ENCODE data around the gene FCHSD2.

The FCHSD2 gene

DNA sequence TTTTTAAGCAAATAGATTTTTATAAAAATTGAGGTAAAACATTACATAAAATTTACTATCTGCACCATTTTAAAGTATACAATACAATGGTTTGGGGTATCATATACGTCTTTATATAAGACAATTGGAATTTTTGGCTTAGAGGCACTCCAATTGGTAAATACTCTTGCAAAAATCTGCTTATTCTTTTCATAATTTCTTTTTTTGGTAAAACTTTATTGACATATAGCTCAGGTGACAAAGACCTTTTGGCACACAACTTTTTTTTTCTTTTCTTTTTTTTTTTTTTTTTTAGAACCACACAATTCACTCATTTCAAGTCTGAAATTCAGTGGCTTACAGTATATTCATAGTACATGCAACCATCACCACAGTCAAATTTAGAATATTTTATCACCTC, 270.1 kb downstream of the FCHSD2 start:
- H3K4me3 ChIP-seq (ENCODE audit: low read length): no peak overlapping the region
- H3K56ac ChIP-seq (ENCODE audit: low read length): no peak overlapping the region
- no peaks in the 10 kb centered on the region for H3K79me2 ChIP-seq (ENCODE audit: control insufficient read depth, insufficient read depth, low read length)
- no peak overlapping the region for H3K4me2 ChIP-seq (ENCODE audit: low read length)
- DNase-seq: no peak
- no peak overlapping the region for H4K5ac ChIP-seq (ENCODE audit: low read length)
- no peaks in the 10 kb centered on the region for H3K36me3 ChIP-seq (ENCODE audit: control insufficient read depth, insufficient read depth, low read length)
- no peaks in the 10 kb centered on the region for H3K79me1 ChIP-seq (ENCODE audit: low read length)
- no peak overlapping the region for H3K4ac ChIP-seq (ENCODE audit: low read depth, low read length)
- H4K8ac ChIP-seq (ENCODE audit: low read depth, low read length): no peak overlapping the region
- no peak overlapping the region for H3K9ac ChIP-seq (ENCODE audit: low read length)
- no peaks in the 10 kb centered on the region for H3K27me3 ChIP-seq (ENCODE audit: insufficient read depth, low read length, poor library complexity)
- H2AK5ac ChIP-seq (ENCODE audit: low read length): no peak overlapping the region
- no peak overlapping the region for H3K18ac ChIP-seq (ENCODE audit: low read length)
- WGBS (ENCODE audit: extremely low coverage, insufficient coverage, low lambda C conversion rate): no CpG with 5 or more reads among the region's 1 CpG
- no peak overlapping the region for H2BK120ac ChIP-seq (ENCODE audit: low read depth, low read length)
- H2BK5ac ChIP-seq (ENCODE audit: low read length): no peak overlapping the region
- H2BK15ac ChIP-seq (replicated peaks; ENCODE audit: low read depth): no peak overlapping the region
- no peak overlapping the region for H3K27ac ChIP-seq (ENCODE audit: low read depth, low read length)
- H3K23ac ChIP-seq (ENCODE audit: low read length): no peak overlapping the region
- no peaks in the 10 kb centered on the region for H3K4me1 ChIP-seq (ENCODE audit: control insufficient read depth, low read depth, low read length)

GRCh38 chr11:72871119-72871518, 271.0 kb downstream of the FCHSD2 start:
- Histone ChIP-seq H3K36me3 (ENCODE audit: control insufficient read depth, insufficient read depth, low read length) (no peaks in the 10 kb centered on the region), H4K8ac (ENCODE audit: low read depth, low read length) (no peak overlapping the region), H3K4me1 (ENCODE audit: control insufficient read depth, low read depth, low read length) (no peaks in the 10 kb centered on the region), H3K18ac (ENCODE audit: low read length) (no peak overlapping the region), H3K23ac (ENCODE audit: low read length) (no peak overlapping the region), H3K56ac (ENCODE audit: low read length) (no peak overlapping the region), H4K5ac (ENCODE audit: low read length) (no peak overlapping the region), H3K4ac (ENCODE audit: low read depth, low read length) (no peak overlapping the region), H3K79me1 (ENCODE audit: low read length) (no peaks in the 10 kb centered on the region), H3K27ac (ENCODE audit: low read depth, low read length) (no peak overlapping the region), H2BK120ac (ENCODE audit: low read depth, low read length) (no peak overlapping the region), H2BK5ac (ENCODE audit: low read length) (no peak overlapping the region), H3K79me2 (ENCODE audit: control insufficient read depth, insufficient read depth, low read length) (no peaks in the 10 kb centered on the region), H2AK5ac (ENCODE audit: low read length) (no peak overlapping the region), H3K4me2 (ENCODE audit: low read length) (no peak overlapping the region), H3K4me3 (ENCODE audit: low read length) (no peak overlapping the region), H3K9ac (ENCODE audit: low read length) (no peak overlapping the region), H3K27me3 (ENCODE audit: insufficient read depth, low read length, poor library complexity) (no peaks in the 10 kb centered on the region), H2BK15ac (replicated peaks; ENCODE audit: low read depth) (no peak overlapping the region)
- WGBS (ENCODE audit: extremely low coverage, insufficient coverage, low lambda C conversion rate): no CpG with 5 or more reads among the region's 1 CpG
- no peak for DNase-seq

DNA sequence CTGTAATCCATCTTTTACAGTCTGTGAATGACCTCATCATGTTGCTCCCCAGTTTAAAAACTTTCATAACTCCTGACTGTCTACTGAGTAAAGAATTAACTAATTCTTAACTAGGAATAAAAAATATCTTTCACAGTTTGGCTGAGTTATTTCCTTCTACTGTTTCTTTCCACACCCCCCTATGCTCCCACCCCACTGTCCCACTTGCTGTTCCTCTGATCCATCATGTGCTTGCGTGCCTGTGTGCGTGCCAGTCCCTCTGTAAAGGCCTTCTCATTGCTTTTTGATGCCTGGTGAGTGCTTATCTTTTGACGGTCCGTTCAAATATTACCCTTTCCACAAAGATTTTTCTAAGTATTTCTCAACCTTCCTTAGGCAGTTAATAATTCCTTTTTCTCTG, 272.3 kb downstream of the FCHSD2 start:
- Histone ChIP-seq H3K23ac (ENCODE audit: low read length) (no peak overlapping the region), H4K8ac (ENCODE audit: low read depth, low read length) (no peak overlapping the region), H3K36me3 (ENCODE audit: control insufficient read depth, insufficient read depth, low read length) (no peaks in the 10 kb centered on the region), H3K18ac (ENCODE audit: low read length) (no peak overlapping the region), H3K79me1 (ENCODE audit: low read length) (no peaks in the 10 kb centered on the region), H2BK5ac (ENCODE audit: low read length) (no peak overlapping the region), H3K56ac (ENCODE audit: low read length) (no peak overlapping the region), H3K4me3 (ENCODE audit: low read length) (no peak overlapping the region), H3K27me3 (ENCODE audit: insufficient read depth, low read length, poor library complexity) (no peaks in the 10 kb centered on the region), H3K27ac (ENCODE audit: low read depth, low read length) (no peak overlapping the region), H2BK120ac (ENCODE audit: low read depth, low read length) (no peak overlapping the region), H2BK15ac (replicated peaks; ENCODE audit: low read depth) (no peak overlapping the region), H3K9ac (ENCODE audit: low read length) (no peak overlapping the region), H3K4me2 (ENCODE audit: low read length) (no peak overlapping the region), H3K4ac (ENCODE audit: low read depth, low read length) (no peak overlapping the region), H4K5ac (ENCODE audit: low read length) (no peak overlapping the region), H3K79me2 (ENCODE audit: control insufficient read depth, insufficient read depth, low read length) (no peaks in the 10 kb centered on the region), H3K4me1 (ENCODE audit: control insufficient read depth, low read depth, low read length) (no peaks in the 10 kb centered on the region), H2AK5ac (ENCODE audit: low read length) (no peak overlapping the region)
- WGBS (ENCODE audit: extremely low coverage, insufficient coverage, low lambda C conversion rate): no CpG with 5 or more reads among the region's 4 CpGs
- DNase-seq: no peak

GRCh38 chr11:72867970-72868369, 274.1 kb downstream of the FCHSD2 start:
- Histone ChIP-seq H4K5ac (ENCODE audit: low read length) (no peak overlapping the region), H3K4ac (ENCODE audit: low read depth, low read length) (no peak overlapping the region)

GRCh38 chr11:72864702-72865655, 277.1 kb downstream of the FCHSD2 start:
- H3K4me3 ChIP-seq (ENCODE audit: low read length): no peak overlapping the region
- no peaks in the 10 kb centered on the region for H3K4me1 ChIP-seq (ENCODE audit: control insufficient read depth, low read depth, low read length)
- no peak overlapping the region for H2BK5ac ChIP-seq (ENCODE audit: low read length)
- H3K9ac ChIP-seq (ENCODE audit: low read length): no peak overlapping the region
- H2BK15ac ChIP-seq (replicated peaks; ENCODE audit: low read depth): no peak overlapping the region
- H3K56ac ChIP-seq (ENCODE audit: low read length): no peak overlapping the region
- H3K36me3 ChIP-seq (ENCODE audit: control insufficient read depth, insufficient read depth, low read length): no peaks in the 10 kb centered on the region
- no peak for DNase-seq
- no peak overlapping the region for H4K8ac ChIP-seq (ENCODE audit: low read depth, low read length)
- no peak overlapping the region for H3K4me2 ChIP-seq (ENCODE audit: low read length)
- no peaks in the 10 kb centered on the region for H3K79me1 ChIP-seq (ENCODE audit: low read length)
- no peak overlapping the region for H3K18ac ChIP-seq (ENCODE audit: low read length)
- no peak overlapping the region for H2AK5ac ChIP-seq (ENCODE audit: low read length)
- H3K27ac ChIP-seq (ENCODE audit: low read depth, low read length): no peak overlapping the region
- H2BK120ac ChIP-seq (ENCODE audit: low read depth, low read length): no peak overlapping the region
- no peak overlapping the region for H4K5ac ChIP-seq (ENCODE audit: low read length)
- H3K4ac ChIP-seq (ENCODE audit: low read depth, low read length): no peak overlapping the region
- H3K79me2 ChIP-seq (ENCODE audit: control insufficient read depth, insufficient read depth, low read length): no peaks in the 10 kb centered on the region
- no peak overlapping the region for H3K23ac ChIP-seq (ENCODE audit: low read length)
- H3K27me3 ChIP-seq (ENCODE audit: insufficient read depth, low read length, poor library complexity): no peaks in the 10 kb centered on the region
- no CpG with 5 or more reads among the region's 5 CpGs for WGBS (ENCODE audit: extremely low coverage, insufficient coverage, low lambda C conversion rate)

More at GRCh38 chr11:72867970-72868369, 274.1 kb downstream of the FCHSD2 start:
- H2BK5ac ChIP-seq (ENCODE audit: low read length): no peak overlapping the region
- no CpG with 5 or more reads among the region's 5 CpGs for WGBS (ENCODE audit: extremely low coverage, insufficient coverage, low lambda C conversion rate)
- H3K79me1 ChIP-seq (ENCODE audit: low read length): no peaks in the 10 kb centered on the region
- H3K4me2 ChIP-seq (ENCODE audit: low read length): no peak overlapping the region
- H3K4me3 ChIP-seq (ENCODE audit: low read length): no peak overlapping the region
- no peak overlapping the region for H2BK120ac ChIP-seq (ENCODE audit: low read depth, low read length)
- H3K23ac ChIP-seq (ENCODE audit: low read length): no peak overlapping the region
- H3K18ac ChIP-seq (ENCODE audit: low read length): no peak overlapping the region
- no peaks in the 10 kb centered on the region for H3K36me3 ChIP-seq (ENCODE audit: control insufficient read depth, insufficient read depth, low read length)
- no peak for DNase-seq
- H3K56ac ChIP-seq (ENCODE audit: low read length): no peak overlapping the region
- no peak overlapping the region for H2BK15ac ChIP-seq (replicated peaks; ENCODE audit: low read depth)
- H3K27me3 ChIP-seq (ENCODE audit: insufficient read depth, low read length, poor library complexity): no peaks in the 10 kb centered on the region
- H2AK5ac ChIP-seq (ENCODE audit: low read length): no peak overlapping the region
- no peak overlapping the region for H3K9ac ChIP-seq (ENCODE audit: low read length)
- no peaks in the 10 kb centered on the region for H3K4me1 ChIP-seq (ENCODE audit: control insufficient read depth, low read depth, low read length)
- no peak overlapping the region for H3K27ac ChIP-seq (ENCODE audit: low read depth, low read length)
- no peaks in the 10 kb centered on the region for H3K79me2 ChIP-seq (ENCODE audit: control insufficient read depth, insufficient read depth, low read length)
- H4K8ac ChIP-seq (ENCODE audit: low read depth, low read length): no peak overlapping the region

Data from mesendoderm (in vitro differentiated cells).